RWPE2 (cell line): ENCODE data around the gene FOCAD.

Experiments used
- ATAC-seq: fragments of 200-7000 bp; cut with Tn5 transposase; 3 replicates; pipeline ENCODE4 v1.9.1; 2021; ENCODE audit warnings: low read depth
- DNase-seq: peaks from one replicate; pipeline ENCODE4 v3.0.0-alpha.2; 2020; ENCODE audit warnings: low spot score
- H3K27ac ChIP-seq: fragments of 450-650 bp; 2 replicates; pipeline ENCODE4 v1.5.1; 2017; ENCODE audit warnings: mild to moderate bottlenecking; ENCODE audit not compliant: poor library complexity, severe bottlenecking
- H3K27me3 ChIP-seq: fragments of 250-450 bp; sonication (Bioruptor Pico); 2 replicates; pipeline ENCODE4 v1.5.1; 2021; ENCODE audit warnings: mild to moderate bottlenecking, moderate library complexity; ENCODE audit not compliant: insufficient read depth, poor library complexity, severe bottlenecking
- H3K36me3 ChIP-seq: fragments of 250-450 bp; sonication (Bioruptor Pico); 2 replicates; pipeline ENCODE4 v1.5.1; 2020; ENCODE audit warnings: low read depth, mild to moderate bottlenecking, moderate library complexity
- H3K4me1 ChIP-seq: fragments of 250-450 bp; sonication (Bioruptor Pico); 2 replicates; pipeline ENCODE4 v1.5.1; 2021; ENCODE audit warnings: mild to moderate bottlenecking, moderate library complexity; ENCODE audit not compliant: insufficient read depth, poor library complexity, severe bottlenecking
- H3K4me3 ChIP-seq: fragments of 250-450 bp; sonication (Bioruptor Pico); 2 replicates; pipeline ENCODE4 v1.5.1; 2021; ENCODE audit warnings: mild to moderate bottlenecking, moderate library complexity; ENCODE audit not compliant: severe bottlenecking
- H3K9me3 ChIP-seq: fragments of 250-450 bp; sonication (Bioruptor Pico); 2 replicates; pipeline ENCODE4 v1.5.1; 2021; ENCODE audit warnings: mild to moderate bottlenecking, moderate library complexity; ENCODE audit not compliant: severe bottlenecking
- CTCF ChIP-seq: fragments of 450-650 bp; IDR thresholded peaks from one replicate; pipeline ENCODE4 v1.5.1; 2017; ENCODE audit warnings: mild to moderate bottlenecking, moderate library complexity; ENCODE audit not compliant: poor library complexity, severe bottlenecking

The FOCAD gene

GRCh38 chr9:20990867-20991266, 306.8 kb downstream of the FOCAD start:
- ATAC-seq (no peak), DNase-seq (no peak)
- Histone ChIP-seq H3K27me3 (no peaks in the 10 kb centered on the region), H3K9me3 (no peaks in the 10 kb centered on the region), H3K4me3 (no peak overlapping the region), H3K36me3 (peaks cover 24% of the 10 kb centered on the region; the same call in 1 of the 2 replicates), H3K27ac (no peak overlapping the region), H3K4me1 (peaks cover 5% of the 10 kb centered on the region)
- TF ChIP-seq CTCF = no peak

- TF ChIP-seq CTCF = no peak
- DNase-seq (no peak), ATAC-seq (no peak)
- no peaks in the 10 kb centered on the region for H3K27me3 ChIP-seq
- peaks cover 22% of the 10 kb centered on the region for H3K36me3 ChIP-seq
- no peaks in the 10 kb centered on the region for H3K9me3 ChIP-seq
- no peak overlapping the region for H3K27ac ChIP-seq
- no peak overlapping the region for H3K4me3 ChIP-seq
- no peaks in the 10 kb centered on the region for H3K4me1 ChIP-seq
Observed at GRCh38 chr9:20994486-20994885, 310.4 kb downstream of the FOCAD start.

GRCh38 chr9:20995616-20996015, 311.6 kb downstream of the FOCAD start:
- ATAC-seq (no peak), DNase-seq (no peak)
- TF ChIP-seq CTCF = no peak
- peaks cover 14% of the 10 kb centered on the region for H3K36me3 ChIP-seq
- H3K27ac ChIP-seq = no peak overlapping the region
- no peak overlapping the region for H3K4me3 ChIP-seq
- H3K4me1 ChIP-seq = no peaks in the 10 kb centered on the region
- H3K27me3 ChIP-seq = no peaks in the 10 kb centered on the region
- H3K9me3 ChIP-seq = no peaks in the 10 kb centered on the region

- Histone ChIP-seq H3K27ac (no peak overlapping the region), H3K9me3 (no peaks in the 10 kb centered on the region), H3K4me1 (no peaks in the 10 kb centered on the region), H3K36me3 (peaks cover 13% of the 10 kb centered on the region), H3K27me3 (no peaks in the 10 kb centered on the region), H3K4me3 (no peak overlapping the region)
- TF ChIP-seq CTCF = no peak
- ATAC-seq (no peak), DNase-seq (no peak)
Observed at GRCh38 chr9:20996809-20997208, 312.8 kb downstream of the FOCAD start.

GRCh38 chr9:20997503-20998076, 313.5 kb downstream of the FOCAD start:
- H3K27me3 ChIP-seq = no peaks in the 10 kb centered on the region
- H3K27ac ChIP-seq = no peak overlapping the region
- H3K36me3 ChIP-seq = peaks cover 13% of the 10 kb centered on the region
- DNase-seq (no peak), ATAC-seq (no peak)
- no peak overlapping the region for H3K4me3 ChIP-seq
- H3K4me1 ChIP-seq = no peaks in the 10 kb centered on the region
- no peaks in the 10 kb centered on the region for H3K9me3 ChIP-seq
- no peak for TF ChIP-seq CTCF
